ENCODE data around the gene AP1M2.

GRCh38 chr19:10636304-10636972, 49.3 kb upstream of the AP1M2 start:
- TF ChIP-seq EZH2 (IDR thresholded peaks at IDR 0.05) (no peak), POLR2AphosphoS5 (IDR thresholded peaks at IDR 0.05; ENCODE audit: borderline replicate concordance, low read depth, low read length) (no peak), FOXP2 (optimal IDR thresholded peaks at IDR 0.05; ENCODE audit: control extremely low read depth, extremely low read length, insufficient read depth) (no peak)
